ENCODE results near the gene ACTL8.

The ACTL8 gene

DNA sequence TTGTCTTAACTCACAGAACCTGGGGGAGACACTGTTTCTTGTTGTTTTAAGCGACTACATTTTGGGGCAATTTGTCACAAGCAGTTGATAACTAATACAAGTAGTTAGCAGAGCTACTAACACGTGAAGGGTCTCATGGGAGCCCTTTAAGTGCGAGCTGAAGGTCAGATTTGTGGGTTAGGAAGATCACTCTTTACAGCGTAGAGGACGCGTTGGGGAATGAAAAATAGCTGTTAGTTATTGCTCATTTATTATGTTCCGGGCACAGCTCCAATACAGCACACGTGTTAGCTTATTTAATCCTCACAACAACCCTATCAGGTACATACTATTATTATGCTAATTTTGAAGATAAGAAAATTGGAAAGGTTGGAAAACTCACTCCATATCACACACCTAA is 95.9 kb downstream of the ACTL8 start:
- no peak for DNase-seq

DNA sequence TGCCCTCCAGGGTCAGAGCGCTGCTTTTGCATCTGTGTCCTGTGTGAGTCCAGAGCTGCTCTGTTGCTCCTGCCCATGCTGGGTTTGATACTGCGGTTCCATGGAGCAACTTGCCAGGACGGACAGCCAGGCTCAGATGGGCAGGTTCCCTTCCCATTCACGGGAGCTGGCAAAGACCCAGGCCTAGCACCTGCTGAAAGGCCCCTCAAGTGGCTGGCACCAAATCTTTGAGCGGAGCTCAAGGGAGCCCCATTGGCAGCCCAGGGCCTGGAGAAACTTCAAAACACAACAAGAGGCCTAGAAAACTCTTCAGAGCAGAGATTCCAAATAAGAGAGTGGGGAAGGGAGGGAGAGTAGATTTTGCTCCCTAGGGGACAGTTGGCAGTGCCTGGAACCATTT is 97.2 kb downstream of the ACTL8 start:
- no peak for DNase-seq

DNA sequence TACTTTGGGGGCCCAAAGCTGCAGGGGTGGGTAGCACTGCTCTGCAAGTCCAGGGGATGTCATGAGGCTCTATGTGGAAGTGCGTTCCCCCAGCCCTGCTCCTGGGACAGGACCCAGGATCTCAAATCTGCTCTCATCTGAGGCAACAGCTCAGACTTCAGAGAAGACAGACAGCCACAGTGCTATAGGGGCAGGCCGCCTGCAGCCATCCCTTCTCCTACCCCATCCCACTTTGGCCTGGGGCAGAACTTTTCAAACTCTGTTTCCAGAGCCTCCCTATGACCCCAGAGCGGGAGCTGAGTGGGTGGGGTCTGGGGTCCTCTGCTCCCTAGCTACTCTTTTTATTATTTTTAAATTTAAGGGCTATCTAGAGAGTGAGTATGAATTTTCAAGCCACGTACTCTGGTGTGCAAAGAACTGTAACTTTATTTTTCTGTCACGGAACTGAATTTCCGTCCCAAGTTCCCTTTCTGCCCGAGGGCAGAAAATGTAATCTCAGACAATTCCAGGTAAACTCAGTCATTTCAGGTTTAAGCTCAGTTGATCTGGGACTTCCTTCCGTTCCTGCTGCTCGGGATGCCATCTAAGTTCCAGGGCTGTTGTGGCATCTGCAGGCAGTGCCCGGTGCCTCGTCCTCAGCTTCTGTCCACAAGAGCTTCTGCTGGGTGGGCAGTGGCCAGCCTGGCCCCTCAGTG is 98.3 kb downstream of the ACTL8 start:
- no peak for DNase-seq

DNA sequence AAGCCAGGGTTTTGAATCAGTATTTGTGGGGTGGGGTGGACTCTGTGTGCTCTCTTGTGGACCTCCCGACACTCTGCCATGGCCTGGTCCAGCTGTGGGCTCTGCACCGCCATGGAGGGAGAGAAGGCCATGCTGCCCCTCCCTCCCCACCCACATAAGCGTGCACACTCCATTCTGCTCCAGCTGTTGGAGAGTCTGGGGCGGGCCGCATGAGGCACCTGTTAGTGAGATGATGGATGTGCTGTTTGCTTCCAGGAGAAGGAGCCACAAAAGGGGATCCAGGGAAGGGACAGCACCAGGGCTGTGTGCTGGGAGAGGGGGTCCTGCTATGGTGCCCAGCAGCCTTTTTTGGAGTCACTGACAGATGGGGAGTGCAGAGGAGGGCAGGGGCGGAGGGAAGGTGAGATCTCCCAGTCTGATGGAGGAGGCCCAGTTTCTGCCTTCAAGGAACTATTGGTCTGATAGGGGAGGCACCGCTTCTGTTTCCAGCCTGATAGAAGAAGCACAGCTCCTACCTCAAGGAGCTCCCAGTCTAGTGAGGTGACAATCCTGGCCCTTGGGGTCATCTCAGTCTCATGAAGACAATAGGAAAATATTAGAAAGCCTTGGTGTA is 101.5 kb downstream of the ACTL8 start:
- no peak for DNase-seq

- no peak for DNase-seq
Measured at GRCh38 chr1:17857109-17857499, 102.0 kb downstream of the ACTL8 start.

DNA sequence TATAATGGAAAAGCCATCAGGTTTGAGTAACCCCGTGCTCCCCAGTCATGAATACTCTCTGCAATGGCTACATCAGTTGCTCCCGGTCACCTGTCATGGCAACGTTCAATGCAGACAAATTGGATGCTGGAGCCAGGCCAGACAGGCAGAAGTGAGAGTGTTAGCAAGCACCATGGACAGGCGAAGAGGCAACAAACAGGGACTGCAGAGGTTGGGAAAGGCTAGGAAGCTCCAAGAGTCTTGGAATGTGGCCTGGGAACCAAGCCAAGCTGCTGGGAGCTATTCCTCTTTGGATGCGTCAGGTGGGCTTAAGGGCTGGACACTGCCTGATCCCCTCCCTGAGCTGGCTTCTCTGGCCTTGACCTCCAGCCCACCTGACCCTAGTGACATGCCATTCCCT is 102.9 kb downstream of the ACTL8 start:
- DNase-seq: no peak

DNA sequence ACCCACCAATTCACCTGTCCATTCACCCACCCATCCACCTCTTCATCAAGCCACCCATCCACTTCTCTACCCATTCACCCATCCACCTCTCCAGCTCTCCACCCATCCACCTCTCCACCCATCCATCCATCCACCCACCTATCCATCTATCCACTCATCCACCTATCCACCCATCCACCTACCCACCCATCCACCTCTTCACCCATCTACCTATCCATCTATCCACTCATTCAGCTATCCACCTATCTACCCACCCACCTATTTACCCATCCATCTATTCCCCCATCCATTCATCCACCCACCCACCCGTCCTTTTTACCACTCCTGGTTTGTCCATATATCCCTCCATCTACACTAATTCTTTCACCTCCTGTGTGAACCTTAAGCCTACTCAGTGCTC is 105.7 kb downstream of the ACTL8 start:
- DNase-seq: no peak

- no peak for DNase-seq
Measured at GRCh38 chr1:17861685-17862084, 106.6 kb downstream of the ACTL8 start.

DNA sequence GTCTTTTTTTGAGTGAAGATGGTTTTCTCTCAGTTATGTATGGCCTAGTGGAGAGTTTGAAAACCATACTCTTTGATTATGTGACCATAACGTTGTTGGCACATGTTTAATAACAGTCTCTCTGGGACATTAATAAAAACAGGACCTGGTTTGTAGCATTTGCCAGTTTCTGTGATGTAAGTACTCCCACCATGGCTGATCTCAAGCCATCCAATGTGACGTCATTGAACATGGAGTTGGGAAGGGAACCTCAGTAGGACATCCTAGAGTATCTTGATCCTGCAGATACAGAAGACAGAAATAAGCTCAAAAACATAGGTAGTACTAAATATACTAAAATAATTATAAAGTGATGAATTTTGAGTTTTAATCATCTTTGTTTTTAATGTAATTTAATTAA is 107.0 kb downstream of the ACTL8 start:
- DNase-seq: no peak

DNA sequence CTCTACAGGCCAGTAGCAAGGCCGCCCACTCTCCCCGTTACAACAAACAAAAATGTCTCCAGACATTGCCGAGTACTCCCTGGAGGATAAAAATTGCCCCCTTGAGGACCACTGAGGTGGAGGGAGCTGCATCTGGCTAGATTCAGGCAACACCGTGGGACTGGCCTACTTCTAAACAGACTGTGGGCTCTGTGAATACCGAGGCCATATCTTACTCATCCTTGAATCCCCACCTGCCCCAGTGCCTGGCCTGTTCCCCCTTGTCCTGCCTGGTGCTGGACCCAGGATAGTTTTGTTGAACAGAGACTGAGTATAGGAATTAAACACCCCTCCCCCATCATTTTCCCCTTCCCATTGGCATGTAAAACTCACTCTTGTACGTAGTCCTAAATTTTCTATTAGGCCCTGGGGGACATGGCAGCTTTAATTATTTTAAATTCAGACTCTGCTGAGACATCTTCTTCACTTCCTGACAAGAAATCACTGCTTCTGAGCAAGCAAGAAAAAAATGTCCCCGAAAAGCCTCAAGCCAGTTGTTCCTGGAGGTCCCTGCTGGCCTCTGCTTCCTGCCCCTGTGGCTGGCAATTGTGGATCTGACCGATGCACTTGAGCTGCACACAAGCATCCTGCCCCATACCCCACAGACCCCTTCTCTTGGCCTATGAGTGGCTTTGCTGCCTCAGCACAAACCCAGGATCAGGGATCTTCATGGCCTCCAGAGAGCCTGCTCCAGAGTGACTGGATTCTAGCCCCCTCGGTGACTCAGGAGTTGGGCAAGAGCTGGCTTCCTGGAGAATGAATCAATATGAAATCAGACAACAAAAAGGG is 111.0 kb downstream of the ACTL8 start:
- DNase-seq: no peak

DNA sequence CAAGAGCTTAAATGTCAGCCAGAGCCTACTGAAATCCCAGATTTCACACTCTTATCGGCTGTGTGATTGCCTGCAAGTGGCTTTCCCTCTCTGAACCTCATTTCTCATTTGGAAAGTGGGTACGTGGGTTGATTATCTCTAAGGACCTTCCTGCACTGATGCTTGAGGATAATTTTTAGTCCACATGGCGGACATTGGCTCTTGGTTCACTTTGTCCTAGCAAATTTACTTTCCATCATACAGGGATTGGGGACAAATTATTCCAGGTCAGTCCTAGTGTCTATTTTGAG is 111.6 kb downstream of the ACTL8 start:
- no peak for DNase-seq

- DNase-seq: no peak
Measured at GRCh38 chr1:17867470-17867869, 112.3 kb downstream of the ACTL8 start.

DNA sequence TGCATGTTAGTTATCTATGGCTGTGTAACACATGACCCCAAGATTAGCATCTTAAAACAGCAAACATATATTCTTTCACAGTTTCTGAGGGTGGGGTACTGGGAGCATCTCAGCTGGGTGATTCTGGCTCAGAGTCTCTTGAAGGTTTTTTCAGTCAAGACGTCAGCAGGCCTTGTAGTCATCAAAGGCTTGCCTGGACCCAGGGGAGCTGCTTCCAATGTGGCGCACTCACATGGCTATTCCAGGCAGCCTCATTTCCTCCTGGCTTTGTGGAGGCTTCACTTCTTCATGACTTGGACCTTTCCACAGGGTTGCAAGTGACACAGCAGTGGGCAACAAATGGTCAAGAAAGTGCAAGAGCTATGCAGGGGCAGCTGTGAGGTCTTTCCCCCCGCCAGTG is 114.7 kb downstream of the ACTL8 start:
- no peak for DNase-seq

DNA sequence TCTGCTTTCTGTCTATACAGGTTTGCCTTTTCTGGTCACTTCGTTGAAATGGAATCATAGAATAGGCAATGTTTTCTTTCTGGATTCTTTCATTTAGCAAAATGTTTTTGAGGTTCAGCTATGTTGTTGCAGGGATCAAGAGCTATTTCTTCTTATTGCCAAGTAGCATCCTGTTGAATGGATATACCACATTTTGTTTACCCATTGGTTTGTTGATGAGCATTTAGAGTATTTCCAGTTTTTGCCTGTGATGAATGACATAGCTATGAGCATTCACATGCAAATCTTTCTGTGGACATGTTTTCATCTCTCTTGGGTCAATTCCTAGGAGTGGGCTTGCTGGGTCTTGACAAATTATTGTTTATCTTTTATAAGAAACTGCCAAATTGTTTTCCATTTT is 115.5 kb downstream of the ACTL8 start:
- no peak for DNase-seq

GRCh38 chr1:17873007-17873675 is 118.0 kb downstream of the ACTL8 start:
- DNase-seq: no peak

DNA sequence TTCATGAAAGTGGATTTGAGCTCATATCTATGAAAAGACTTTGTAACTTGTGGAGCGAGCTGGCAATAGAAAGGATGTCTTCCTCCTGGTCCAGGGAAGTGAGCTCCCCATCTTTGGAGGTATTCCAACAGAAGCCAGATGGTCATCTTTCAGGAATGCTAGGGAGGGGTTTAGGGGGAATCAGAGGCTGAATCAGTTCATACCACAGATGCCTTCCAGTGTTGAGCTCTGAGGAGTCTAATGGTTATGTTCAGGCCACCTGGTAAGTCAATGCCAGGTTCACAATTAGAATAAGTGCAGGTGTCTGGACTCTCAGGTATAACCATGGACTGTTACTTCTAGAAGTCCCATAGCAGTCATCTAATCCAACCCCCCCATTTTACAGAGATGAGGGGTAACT is 119.1 kb downstream of the ACTL8 start:
- DNase-seq: no peak

- no peak for DNase-seq
Measured at GRCh38 chr1:17874710-17875109, 119.6 kb downstream of the ACTL8 start.

DNA sequence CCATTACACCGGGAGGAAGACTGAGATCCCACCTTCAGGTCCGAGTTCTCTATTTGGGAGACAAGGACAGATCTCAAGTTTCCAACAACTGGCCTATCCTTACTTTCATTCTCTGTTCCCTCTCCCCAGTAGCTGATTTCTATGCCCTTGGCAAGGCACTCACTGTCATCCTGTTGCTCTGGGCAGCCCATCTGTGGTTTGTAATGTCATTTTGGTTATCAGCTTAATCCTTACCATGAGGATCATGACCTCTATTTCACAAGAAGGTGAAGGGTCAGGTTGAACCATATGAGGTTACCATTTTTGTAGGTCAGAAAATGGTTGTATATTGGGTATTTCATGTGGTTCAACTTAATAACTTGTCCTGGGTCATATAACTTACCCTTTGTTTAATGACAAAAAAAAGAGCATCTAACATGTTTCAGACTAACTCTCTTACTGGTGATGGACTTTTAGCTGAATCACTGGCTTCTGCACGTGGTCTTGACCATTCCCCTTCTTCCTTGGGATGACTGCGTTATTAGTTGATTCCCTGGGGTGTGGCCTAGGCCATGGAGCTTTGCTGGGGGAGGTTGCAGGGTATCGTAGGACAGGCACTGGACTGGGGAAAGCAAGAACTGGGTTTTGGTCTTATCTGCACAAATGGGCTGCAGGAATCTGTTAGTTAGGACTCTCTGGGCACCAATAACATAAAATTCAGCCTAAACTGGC is 120.2 kb downstream of the ACTL8 start:
- DNase-seq: no peak

DNA sequence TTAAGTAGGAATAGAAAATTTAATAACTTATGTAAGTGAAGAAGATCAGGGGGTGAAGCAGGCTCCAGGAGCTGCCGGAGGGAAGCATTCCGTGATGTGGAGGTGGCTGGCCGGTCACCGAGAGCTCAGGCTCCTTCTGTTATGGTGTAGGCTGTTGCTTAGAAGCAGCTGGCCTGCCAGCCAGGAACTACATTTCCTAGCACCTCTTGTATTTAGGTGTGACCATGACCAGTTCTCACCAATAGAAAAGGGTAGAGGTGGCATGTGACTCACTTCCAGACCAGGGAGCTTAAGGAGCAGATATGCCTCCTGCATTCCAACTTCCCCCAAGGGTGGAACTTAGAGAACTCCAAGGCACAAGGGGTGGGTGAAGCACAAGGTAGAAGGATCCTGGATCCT is 120.7 kb downstream of the ACTL8 start:
- no peak for DNase-seq
